IPS-18c (cell line): ENCODE results near the gene STRAP.
"Not testable (repeated sequence)": the region's sequence is repeated elsewhere in the genome, so short reads cannot be mapped to it uniquely, and the experiment has no call there.

Experiments used
- H3K4me3 ChIP-seq: 2 replicates; pipeline ENCODE4 v1.7.0; 2013; ENCODE audit warnings: low read depth, mild to moderate bottlenecking, low read length, moderate library complexity; ENCODE audit not compliant: insufficient read depth
- H3K9me3 ChIP-seq: one replicate; pipeline ENCODE4 v1.6.1; 2013; ENCODE audit warnings: mild to moderate bottlenecking, low read length, moderate library complexity; ENCODE audit not compliant: control insufficient read depth, insufficient read depth

STRAP gene

DNA sequence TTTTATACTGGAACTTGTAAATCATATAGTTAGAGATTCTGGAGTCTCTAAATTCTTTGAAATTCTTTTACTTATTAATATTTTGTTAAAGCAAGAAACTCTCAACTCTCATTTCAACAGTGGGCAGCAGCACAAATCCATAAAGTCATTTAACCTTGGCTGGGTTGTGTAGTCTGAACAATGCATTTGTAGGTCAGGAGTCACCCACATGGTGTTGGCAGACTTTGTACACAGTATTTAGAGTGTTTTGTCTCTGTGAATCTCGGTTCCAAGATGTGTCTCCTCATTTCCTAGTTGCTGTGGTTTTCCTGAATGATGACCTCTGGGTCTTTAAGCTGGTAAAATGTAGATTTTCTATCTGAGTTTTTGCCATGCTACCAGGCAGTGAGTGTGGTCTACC, 20.8 kb upstream of the STRAP start:
- Histone ChIP-seq H3K9me3 (no peaks in the 10 kb centered on the region), H3K4me3 (no peak overlapping the region)

DNA sequence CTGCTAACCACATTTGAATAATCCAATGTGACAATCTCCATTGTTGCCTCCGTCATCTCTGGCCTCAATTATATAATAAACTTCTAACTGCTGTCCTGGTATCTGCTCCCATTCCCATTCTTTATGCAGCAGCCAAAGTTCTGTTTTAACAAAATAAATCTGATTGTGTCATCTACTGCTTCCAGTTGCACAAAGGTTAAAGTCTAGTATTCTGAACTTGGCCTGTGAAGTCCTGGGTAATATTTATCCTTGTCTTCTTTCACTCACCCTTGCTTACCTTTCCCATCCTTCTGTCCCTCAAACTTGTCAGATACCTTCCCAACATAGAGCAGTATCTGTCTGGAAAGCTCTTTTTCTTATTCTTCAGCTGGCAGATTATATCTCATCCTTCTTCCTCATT, 19.3 kb upstream of the STRAP start:
- Histone ChIP-seq H3K4me3 (no peak overlapping the region), H3K9me3 (no peaks in the 10 kb centered on the region)

DNA sequence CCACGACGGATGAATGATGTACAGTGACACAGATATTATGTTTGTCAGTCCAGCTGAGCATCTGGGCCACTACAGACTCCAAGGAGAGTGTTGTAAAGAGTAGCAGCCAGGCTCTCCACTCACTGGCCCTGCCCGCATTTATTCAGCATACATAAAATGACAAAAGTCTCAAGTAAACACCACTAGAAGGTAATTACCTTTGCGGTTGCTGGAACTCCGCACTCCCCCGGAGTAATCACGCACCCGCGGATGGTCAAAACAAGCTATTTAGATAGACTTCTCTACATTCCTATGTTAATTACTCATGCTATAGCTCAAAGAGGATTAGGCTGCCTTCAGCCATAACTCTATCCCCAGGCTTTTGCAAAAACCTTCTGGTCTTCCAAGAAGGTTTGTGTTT, 18.8 kb upstream of the STRAP start:
- Histone ChIP-seq H3K4me3 (no peak overlapping the region), H3K9me3 (no peaks in the 10 kb centered on the region)

DNA sequence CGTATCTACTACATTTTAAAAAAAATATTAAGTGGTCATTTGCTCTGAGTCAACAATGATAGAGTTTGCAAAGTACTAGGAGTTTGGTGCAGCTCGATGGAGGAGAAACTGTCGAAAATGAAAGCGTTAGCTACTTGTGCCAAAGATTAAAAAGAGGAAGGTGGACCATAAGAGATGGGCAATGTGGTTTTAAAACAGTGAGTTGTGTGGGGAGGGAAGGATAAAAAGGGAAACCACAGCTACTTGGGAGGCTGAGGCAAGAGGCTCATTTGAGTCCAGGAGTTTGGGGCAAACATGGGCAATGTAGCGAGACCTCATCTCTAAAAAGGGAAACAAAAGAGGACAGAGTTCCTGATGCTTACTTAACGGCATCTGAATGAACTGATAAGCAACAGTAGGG, 18.2 kb upstream of the STRAP start:
- no peaks in the 10 kb centered on the region for H3K9me3 ChIP-seq
- no peak overlapping the region for H3K4me3 ChIP-seq

DNA sequence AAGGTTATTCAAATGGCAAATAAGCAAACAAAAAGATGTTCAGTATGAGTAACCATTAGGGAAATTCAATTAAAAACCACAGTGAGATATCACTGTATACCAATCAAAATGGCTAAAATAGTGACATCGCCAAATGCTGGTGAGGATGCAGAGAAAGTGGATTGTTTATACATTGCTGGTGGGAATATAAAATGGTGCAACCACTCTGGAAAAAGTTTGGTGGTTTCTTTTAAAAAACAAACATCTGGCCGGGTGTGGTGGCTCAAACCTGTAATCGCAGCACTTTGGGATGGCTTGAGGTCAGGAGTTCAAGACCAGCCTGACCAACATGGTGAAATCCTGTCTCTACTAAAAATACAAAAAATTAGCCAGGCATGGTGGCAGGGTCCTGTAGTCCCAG, 14.0 kb upstream of the STRAP start:
- H3K4me3 ChIP-seq: no peak overlapping the region
- no peaks in the 10 kb centered on the region for H3K9me3 ChIP-seq

DNA sequence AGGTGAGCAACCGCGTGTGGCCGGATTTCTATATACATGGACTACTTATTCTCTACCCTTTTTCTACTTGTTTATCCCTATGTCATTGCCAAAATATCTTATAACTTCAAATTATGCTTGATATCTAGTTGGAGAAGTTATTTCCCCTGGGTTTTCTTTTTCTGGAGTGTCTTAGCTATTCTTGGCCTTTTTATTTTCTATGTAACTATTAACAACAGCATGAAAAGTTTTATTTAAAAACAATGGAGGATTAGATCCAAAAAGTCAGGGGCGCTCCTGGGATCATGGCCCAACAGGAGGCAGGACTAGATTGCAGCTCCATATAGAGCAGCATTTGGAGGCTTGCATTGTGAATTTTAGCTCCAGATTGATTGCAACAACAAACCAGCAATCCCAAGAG, 8.6 kb upstream of the STRAP start:
- Histone ChIP-seq H3K4me3 (no peak overlapping the region), H3K9me3 (no peaks in the 10 kb centered on the region)

DNA sequence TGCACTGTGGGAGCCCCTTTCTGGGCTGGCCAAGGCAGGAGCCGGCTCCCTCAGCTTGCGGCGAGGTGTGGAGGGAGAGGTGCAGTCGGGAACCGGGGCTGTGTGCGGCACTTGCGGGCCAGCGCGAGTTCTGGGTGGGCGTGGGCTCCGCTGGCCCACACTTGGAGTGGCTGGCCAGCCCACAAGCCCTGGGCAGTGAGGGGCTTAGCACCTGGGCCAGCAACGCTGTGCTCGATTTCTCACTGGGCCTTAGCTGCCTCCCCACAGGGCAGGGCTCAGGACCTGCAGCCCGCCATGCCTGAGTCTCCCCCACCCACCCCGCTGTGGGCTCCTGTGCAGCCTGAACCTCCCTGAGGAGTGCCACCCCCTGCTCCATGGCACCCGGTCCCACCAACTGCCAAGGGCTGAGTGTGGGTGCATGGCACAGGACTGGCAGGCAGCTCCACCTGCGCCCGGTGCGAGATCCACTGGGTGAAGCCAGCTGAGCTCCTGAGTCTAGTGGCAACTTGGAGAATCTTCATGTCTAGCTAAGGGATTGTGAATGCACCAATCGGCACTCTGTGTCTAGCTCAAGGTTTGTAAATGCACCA, 7.5 kb upstream of the STRAP start:
- not testable (repeated sequence) for H3K9me3 ChIP-seq, H3K4me3 ChIP-seq

DNA sequence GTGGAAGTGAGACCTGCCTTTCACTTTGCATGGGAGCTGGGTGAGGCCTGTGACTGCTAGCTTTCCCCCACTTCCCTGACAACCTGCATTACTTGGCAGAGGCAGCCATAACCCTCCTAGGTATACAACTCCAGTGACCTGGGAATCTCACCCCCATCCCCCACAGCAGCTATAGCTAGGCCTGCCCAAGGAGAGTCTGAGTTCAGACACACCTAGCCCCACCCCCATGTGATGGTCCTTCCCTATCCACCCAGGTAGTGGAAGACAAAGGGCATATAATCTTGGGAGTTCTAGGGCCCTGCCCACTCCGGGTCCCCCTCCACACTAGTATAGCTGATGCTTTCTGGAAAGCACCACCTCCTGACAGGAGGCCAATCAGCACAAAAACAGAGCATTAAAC, 6.3 kb upstream of the STRAP start:
- Histone ChIP-seq H3K4me3 (no peak overlapping the region), H3K9me3 (no peaks in the 10 kb centered on the region)

DNA sequence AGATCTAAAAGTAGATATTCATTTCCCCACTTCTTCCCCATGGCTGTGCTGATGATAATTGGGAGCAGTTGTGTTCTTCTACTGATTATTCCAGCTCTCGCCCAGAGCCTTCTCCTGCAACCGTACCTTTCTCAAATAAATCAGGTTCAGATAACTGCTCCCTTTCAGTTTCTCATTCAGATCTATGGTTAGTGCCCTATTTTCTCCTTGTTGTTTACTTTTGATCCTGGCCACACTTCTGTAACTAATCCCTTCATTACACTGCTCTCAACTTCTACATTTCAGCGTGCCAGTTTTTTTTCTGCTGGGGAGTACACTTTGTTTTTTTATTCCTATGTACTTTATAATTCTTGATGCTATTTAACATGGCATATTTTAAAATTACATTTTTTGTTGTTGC, 2.8 kb upstream of the STRAP start:
- no peak overlapping the region for H3K4me3 ChIP-seq
- peaks cover 3% of the 10 kb centered on the region for H3K9me3 ChIP-seq

DNA sequence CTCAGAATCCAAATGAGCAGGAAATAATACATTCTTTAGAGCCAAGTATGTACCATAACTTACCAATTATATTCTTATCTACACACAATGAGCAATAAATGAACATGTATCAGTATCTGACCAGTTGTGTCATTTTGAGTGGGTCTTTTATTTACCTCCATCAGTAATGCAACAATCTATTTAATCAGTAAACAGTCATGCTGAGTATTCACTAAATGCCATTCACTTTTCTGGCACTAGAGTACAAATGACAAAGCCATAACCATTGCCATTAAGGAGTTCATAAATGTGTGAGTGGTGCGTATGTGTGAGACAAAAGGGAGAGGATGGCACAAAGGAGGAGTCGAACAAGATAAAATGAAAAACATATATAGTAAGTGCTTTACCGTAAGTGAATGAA, 1.5 kb upstream of the STRAP start:
- H3K9me3 ChIP-seq: peaks cover 3% of the 10 kb centered on the region
- no peak overlapping the region for H3K4me3 ChIP-seq

DNA sequence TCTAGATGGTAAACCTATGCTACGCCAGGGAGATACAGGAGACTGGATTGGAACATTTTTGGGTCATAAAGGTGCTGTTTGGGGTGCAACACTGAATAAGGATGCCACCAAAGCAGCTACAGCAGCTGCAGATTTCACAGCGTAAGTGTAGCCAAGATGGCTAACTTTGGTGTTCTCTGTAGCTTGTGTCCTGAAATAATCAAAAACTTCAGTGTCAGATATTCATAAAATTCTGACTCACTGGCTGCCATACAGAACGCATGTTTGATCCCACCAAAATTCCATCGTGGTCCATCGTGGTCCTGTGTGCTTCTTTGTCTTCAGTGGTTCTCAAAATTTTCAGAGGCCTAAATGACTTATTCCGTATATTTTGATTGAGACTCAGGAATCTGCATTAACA, 1.3 kb downstream of the STRAP start:
- Histone ChIP-seq H3K9me3 (peaks cover 3% of the 10 kb centered on the region), H3K4me3 (peak overlapping the region; percentile 93)

DNA sequence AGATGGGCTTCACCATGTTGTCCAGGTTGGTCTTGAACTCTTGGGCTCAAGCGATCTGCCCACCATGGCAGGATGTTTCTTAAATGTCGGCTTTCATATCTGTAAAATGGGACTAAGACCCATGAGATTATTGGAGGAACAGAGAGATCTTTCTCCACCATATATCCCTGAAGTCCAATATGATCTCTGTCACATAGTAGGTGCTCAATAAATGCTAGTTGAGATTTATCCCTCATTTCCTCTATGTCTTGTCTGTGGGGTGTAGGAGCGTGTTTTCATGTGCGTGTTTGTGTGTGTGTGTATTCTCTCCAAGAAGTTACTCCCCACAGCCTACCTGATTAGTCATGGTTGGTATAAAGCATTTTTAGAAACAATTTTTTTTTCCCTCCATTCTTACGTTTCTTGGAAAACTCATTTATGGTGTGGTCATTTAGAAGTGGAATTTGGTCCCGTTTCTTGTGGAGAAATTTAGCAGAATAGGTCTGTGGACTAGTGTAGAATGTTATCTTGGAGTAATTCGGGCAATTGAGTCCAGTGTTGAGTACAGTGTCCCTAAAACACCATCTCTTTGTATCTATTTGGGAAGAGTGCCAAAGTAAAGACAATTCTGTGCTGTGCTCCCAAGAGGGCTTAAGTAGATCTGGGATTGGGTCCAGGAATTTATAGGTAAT, 4.3 kb downstream of the STRAP start:
- peaks cover 3% of the 10 kb centered on the region for H3K9me3 ChIP-seq

DNA sequence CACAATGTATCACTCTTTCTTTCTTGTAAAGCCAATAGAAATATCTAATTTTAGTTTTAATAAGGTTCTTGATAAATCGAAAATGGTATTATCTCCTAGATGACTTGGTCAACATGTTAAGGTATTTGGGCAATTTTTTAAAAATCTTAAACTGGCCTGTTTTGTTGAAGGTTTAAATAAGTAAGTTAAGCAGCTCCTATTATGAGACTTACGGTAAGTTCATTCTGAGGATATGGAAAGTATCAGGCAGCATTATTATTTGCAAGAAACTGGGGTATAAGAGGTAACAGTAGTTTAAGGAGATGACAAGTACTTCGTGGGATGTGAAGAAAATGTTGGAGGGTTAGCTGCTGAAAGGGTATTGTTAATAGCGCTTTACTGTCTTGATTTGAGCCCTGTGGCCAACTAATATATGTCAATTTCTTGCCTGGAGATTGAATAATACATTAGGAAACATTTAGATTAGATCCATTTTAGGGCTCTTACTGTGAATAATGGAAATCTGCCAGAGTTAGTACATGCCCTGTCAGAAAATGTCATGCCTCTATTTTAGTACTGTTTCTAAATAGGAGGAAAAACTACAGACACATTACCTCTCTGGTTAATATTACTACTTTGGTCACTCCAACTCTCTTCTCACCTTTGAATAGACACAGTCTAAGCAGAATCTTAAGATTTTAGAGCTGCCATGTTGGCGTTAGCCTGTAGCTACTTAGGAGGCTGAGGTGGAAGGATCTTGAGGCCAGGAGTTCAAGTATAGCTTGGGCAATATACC, 5.0 kb downstream of the STRAP start:
- no peak overlapping the region for H3K4me3 ChIP-seq
- peaks cover 3% of the 10 kb centered on the region for H3K9me3 ChIP-seq

More for the DNA sequence above, 4.3 kb downstream of the STRAP start:
- H3K4me3 ChIP-seq: no peak overlapping the region

DNA sequence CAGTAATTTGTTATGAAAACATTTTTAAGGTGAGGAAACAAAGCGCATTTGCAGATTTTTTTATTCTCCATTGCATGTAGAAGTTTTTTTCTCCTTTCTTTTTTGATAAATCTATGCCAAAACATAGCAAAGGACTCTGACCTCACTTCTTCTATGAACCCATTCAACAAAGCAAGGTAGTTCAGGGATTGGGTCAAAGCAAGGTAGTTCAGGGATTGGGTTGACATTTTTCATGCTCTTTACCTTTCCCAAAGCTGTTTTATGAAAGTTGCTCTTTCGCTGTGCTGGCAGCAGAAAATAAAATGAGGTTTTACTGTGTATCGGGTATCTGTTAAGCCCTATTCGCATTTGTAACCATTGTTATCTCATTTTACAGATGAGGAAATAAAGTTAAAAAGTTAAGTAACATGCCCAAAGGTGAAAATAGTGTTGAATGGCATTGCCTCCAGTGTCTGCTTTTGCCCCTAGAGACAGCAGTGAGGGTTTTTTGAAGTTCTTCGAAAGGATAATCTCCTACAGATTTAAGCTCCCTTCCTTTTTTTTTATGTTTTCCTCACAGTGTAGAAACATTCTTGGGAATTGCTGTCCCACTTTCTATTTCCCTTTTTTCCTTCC, 10.6 kb downstream of the STRAP start:
- Histone ChIP-seq H3K9me3 (no peaks in the 10 kb centered on the region), H3K4me3 (no peak overlapping the region)

DNA sequence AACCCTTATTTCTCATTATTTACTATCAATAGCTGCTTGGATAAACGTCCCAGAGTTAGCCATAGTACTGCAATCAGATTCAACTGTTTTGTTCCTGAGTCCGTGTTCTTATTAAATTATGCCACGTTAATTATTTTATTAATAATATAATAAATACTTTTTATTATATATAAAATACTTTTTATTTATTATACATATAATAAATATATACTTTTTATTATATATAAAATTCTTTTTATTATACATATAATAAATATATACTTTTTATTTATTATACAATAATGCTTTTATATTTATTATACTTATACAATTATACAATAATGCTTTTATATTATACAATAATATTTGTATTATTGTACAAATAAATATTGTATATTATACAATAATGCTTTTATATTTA, 11.1 kb downstream of the STRAP start:
- Histone ChIP-seq H3K9me3 (no peaks in the 10 kb centered on the region), H3K4me3 (no peak overlapping the region)

DNA sequence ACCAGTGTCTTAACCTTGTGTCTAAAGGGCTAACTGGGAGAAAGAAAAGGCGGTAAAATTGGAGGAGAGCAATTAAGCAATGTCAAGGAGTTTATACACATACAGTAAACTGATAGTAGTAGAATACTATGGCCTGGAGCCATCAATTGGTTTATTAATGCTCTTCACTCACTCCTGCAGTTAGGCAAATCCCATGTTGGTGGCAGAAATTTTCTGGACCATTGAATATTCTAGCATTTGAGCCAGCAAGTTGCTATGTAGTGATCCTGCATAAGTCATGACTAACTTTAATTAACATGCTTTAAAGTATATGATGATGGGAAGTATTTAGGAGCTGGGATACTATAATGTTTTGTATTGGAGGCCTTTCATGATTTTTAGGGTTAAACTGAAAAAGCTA, 14.7 kb downstream of the STRAP start:
- H3K9me3 ChIP-seq: no peaks in the 10 kb centered on the region
- no peak overlapping the region for H3K4me3 ChIP-seq

DNA sequence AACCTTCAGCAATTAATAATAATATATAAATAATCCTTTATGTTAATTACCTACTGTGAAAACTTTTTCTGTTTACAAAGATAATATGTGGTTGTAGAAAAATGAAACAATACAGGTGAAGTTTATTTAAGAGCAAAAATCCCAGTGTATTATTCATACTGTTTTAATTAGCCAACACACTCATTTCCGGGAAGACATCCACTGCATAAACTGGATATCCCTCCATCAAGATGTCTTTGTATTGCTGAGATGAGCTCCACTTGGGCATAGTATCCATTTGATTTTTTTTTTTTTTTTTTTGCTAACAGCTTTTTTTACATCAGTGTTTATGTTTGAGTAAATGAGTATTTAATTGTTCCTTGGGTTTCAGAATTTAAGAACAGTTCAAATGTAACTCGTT, 15.2 kb downstream of the STRAP start:
- H3K9me3 ChIP-seq: no peaks in the 10 kb centered on the region
- no peak overlapping the region for H3K4me3 ChIP-seq

DNA sequence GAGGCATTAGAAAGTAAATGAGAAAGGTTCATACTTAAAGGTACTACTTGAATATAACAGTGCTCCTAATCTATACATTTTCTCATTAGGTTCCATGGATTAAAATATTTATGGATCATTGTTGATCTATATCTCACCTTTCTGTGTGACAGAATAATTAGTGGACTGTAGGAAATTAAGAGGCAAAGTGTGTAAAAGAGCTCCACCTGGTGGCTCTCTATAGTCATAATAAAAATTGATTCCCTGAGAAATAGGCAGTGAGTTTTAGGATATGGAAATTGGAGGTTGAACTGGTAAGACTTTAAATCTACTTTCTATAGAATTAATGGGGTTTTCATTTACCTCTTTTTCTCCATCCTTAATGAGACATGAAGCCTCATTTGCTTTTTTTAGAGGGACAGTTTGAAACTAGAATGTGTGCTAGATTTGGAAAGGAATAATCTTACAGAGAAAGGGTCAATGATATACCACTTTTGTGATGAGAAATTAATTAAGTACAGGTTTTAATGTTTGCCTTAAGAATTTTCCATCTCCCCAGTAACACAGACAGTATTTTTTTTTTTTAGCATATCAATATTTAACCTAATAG, 17.2 kb downstream of the STRAP start:
- Histone ChIP-seq H3K4me3 (no peak overlapping the region), H3K9me3 (no peaks in the 10 kb centered on the region)
